ENCODE measurements around the gene PDE11A.
"Not testable (repeated sequence)": the region's sequence is repeated elsewhere in the genome, so short reads cannot be mapped to it uniquely, and the experiment has no call there.

Gene PDE11A

DNA sequence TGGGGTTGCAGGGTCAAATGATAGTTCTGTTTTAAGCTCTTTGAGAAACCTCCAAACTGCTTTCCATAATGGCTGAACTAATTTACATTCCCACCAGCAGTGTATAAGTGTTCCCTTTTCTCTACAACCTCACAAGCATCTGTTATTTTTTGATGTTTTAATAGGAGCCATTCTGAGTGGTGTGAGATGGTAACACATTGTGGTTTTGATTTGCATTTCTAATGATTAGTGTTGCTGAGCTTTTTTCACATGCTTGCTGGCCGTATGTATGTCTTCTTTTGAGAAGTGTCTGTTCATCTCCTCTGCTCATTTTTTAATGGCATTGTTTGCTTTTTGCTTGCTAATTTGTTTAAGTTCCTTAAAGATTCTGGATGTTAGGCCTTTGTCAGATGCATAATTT is 107.7 kb downstream of the PDE11A start:
- no peak overlapping the region for H3K4me3 ChIP-seq (ENCODE audit: low read length)
- TF ChIP-seq, protein P1, sequence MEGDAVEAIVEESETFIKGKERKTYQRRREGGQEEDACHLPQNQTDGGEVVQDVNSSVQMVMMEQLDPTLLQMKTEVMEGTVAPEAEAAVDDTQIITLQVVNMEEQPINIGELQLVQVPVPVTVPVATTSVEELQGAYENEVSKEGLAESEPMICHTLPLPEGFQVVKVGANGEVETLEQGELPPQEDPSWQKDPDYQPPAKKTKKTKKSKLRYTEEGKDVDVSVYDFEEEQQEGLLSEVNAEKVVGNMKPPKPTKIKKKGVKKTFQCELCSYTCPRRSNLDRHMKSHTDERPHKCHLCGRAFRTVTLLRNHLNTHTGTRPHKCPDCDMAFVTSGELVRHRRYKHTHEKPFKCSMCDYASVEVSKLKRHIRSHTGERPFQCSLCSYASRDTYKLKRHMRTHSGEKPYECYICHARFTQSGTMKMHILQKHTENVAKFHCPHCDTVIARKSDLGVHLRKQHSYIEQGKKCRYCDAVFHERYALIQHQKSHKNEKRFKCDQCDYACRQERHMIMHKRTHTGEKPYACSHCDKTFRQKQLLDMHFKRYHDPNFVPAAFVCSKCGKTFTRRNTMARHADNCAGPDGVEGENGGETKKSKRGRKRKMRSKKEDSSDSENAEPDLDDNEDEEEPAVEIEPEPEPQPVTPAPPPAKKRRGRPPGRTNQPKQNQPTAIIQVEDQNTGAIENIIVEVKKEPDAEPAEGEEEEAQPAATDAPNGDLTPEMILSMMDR (conservative IDR thresholded peaks at IDR 0.05; ENCODE audit: low read length): no peak
- DNase-seq (ENCODE audit: low read depth): no peak

DNA sequence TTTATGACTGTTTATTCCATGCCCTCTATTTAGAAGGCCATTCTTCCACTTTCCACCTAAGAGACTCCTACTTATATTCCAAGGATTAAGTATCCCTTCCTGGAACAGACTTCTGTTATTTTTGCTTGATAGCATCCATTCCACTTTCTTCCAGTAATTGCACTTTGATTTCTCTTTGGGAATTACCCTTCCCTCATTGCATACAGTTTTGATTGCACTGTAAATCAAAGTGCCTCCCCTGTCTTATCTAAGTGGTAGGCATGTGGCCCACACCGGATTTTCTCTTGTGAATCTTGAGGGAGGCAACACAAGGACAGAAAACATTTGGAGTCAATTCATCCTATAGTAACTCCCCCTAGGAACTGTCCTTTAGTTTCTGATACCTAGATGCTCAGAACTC is 120.4 kb downstream of the PDE11A start:
- no peak for DNase-seq (ENCODE audit: low read depth)
- TF ChIP-seq, protein P1 (conservative IDR thresholded peaks at IDR 0.05; ENCODE audit: low read length): no peak
- no peak overlapping the region for H3K4me3 ChIP-seq (ENCODE audit: low read length)

DNA sequence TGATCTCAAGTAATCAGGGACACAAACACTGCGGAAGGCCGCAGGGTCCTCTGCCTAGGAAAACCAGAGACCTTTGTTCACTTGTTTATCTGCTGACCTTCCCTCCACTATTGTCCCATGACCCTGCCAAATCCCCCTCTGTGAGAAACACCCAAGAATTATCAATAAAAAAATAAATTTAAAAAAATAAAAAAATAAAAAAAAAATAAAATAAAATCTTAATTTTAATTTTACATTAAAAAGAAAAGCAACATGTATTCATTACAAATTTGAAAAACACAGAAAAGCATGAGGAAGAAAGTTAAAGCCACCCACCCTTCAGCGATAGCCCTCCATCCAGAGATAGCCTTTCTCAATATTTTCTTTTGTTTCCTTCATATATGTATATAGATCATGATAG is 125.0 kb downstream of the PDE11A start:
- not testable (repeated sequence) for DNase-seq (ENCODE audit: low read depth); H3K4me3 ChIP-seq (ENCODE audit: low read length)

DNA sequence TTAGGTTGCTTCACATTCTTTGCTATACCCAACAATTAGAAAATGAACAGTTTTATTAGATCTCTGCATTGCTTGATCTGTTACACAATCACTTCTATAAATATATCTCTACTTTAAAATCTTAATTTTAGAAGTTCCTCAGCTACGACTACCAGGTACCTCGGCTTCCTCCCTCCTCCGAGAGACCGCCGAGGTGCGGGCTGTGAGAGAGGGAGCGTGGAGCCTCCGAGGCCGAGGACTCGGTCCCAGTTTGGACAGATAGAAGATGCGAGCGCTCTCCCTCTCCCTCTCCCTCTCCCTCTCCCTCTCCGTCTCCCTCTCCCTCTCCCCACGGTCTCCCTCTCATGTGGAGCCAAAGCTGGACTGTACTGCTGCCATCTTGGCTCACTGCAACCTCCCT is 128.0 kb downstream of the PDE11A start:
- DNase-seq (ENCODE audit: low read depth); H3K4me3 ChIP-seq (ENCODE audit: low read length): not testable (repeated sequence)

DNA sequence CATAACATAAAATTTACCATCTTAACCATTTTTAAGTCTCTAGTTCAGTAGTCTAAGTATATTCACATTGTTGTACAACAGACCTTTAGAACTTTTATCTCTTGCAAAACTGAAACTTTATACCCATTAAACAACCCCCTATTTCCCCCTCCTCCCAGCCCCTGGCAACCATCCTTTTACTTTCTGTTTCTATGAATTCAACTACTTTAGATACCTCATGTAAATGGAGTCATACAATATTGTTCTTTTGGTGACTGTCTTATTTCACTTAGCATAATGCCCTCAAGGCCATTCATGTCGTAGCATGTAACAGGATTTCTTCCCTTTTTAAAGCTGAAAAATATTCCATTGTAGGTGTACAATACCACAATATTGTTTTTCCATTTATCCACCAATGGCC is 129.8 kb downstream of the PDE11A start:
- TF ChIP-seq, protein P1 (conservative IDR thresholded peaks at IDR 0.05; ENCODE audit: low read length): no peak
- H3K4me3 ChIP-seq (ENCODE audit: low read length): no peak overlapping the region
- DNase-seq (ENCODE audit: low read depth): no peak

DNA sequence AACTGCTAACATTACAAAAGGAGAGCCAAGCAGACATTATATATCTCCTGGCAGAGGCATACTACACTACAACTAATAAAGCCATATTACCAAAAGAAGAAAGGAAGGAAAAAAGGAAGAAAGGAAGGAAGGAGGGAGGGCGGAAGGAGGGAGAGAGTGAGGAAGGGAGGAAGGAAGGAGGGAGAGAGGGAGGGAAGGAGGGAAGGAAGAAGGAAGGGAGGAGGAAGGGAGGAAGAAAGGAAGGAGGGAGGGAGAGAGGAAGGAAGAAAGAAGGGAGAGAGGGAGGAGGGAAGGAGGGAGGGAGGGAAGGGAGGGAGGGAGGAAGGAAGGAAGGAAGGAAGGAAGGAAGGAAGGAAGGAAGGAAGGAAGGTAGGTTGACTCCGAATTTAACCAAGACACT is 133.4 kb downstream of the PDE11A start:
- TF ChIP-seq, protein P1 (conservative IDR thresholded peaks at IDR 0.05; ENCODE audit: low read length): no peak
- H3K4me3 ChIP-seq (ENCODE audit: low read length): no peak overlapping the region
- DNase-seq (ENCODE audit: low read depth): no peak

DNA sequence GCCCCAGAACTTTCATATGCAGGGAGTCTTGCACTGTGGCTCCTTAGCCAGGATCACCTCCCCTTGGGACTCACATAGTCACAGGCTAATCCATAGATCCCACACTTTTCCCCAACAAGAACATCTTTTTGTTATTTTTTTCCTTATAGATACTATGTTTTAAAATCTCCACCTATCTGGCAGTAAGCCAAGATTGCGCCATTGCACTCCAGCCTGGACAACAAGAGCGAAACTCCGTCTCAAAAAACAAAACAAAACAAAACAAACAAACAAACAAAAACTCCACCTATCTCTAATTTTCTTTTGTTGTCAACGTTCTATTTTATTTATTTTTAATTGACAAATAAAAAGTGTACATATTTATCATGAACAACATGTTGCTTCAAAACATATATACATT is 141.7 kb downstream of the PDE11A start:
- TF ChIP-seq, protein P1 (conservative IDR thresholded peaks at IDR 0.05; ENCODE audit: low read length): no peak
- no peak overlapping the region for H3K4me3 ChIP-seq (ENCODE audit: low read length)
- DNase-seq (ENCODE audit: low read depth): no peak

DNA sequence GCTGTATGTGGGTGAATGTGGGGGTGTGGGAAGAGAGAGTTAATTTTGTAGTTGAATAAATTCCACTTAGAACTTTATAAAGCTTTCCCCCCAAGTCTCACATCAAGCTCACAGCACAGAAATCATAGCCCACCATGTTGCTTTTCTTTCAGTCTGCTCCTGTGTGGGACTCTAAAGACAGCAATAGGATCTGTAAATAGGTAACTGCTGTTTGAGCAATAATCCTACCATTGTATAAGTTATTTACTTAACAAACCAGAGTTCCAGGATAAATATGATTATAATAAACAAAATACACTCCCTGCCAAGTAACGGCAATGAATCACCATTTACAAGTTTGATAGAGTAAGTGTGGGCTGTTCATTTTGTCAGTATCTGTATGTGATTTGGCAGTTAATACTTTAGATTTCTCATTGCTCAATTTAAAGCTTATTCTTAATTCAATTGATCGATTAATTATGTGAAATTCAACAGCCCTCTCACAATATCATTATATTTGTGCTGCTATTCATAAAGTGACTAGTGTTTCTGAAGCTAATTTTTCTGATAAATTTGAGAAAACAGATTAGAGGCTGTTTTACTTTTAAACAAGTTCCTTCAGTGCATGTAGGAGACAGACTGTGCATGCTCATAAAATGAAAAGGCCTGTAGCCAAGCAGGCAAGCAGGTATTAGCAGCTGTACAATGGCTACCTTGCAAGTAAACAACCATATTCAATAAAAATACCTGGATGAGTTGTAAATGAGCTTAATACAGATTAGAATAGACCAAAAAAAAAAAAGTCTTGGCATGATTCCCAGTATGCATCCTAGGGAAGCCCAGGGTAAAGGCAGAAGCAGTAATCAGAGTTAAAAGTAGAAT is 142.7 kb downstream of the PDE11A start:
- DNase-seq (ENCODE audit: low read depth): no peak
- no peak overlapping the region for H3K4me3 ChIP-seq (ENCODE audit: low read length)
- TF ChIP-seq, protein P1 (conservative IDR thresholded peaks at IDR 0.05; ENCODE audit: low read length): no peak

All from AG10803 (cell line).